ENCODE measurements around the gene AP4M1.
A peak's percentile ranks its signal among the peaks of the same experiment; 100 is the strongest.

Gene AP4M1

DNA sequence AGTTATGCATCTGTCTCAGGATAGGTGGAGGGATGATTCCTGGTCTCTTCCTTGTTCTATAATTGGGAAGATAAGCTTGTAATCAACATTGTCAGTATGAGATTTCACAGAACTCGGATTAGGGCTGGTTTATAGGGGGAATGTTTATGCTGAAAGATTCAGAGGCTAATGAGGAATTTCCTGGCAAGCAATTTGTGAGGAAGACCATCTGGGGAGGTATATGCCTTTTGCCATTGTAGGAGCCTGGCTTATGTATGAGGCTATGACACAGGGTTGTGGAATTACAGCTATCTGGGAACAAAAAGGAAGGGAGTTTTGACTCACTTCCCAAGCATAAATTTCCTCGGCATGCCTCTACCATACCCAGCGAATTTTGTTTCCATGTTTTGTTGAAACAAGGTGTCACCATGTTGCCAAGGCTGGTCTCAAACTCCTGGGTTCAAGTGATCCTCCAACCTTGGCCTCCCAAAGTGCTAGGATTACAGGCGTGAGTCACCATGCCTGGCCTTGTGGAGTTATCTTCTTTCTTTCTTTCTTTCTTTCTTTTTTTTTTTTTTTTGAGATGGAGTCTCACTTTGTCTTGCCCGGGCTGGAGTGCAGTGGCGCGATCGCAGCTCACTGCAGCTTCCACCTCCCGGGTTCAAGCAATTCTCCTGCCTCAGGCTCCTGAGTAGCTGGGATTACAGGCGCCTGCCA lies 14.2 kb upstream of the AP4M1 start:
- DNase-seq = no peak

GRCh38 chr7:100088095-100088620 lies 13.3 kb upstream of the AP4M1 start:
- no peak for DNase-seq

GRCh38 chr7:100088621-100089457 lies 12.6 kb upstream of the AP4M1 start, which contains the start of gene COPS6:
COPS6 (plus strand) TSS chr7:100088969; CDS start chr7:100088991, 22 bp downstream.
- peak; percentile 22 for DNase-seq

GRCh38 chr7:100089458-100090196 lies 11.8 kb upstream of the AP4M1 start:
- DNase-seq = no peak

DNA sequence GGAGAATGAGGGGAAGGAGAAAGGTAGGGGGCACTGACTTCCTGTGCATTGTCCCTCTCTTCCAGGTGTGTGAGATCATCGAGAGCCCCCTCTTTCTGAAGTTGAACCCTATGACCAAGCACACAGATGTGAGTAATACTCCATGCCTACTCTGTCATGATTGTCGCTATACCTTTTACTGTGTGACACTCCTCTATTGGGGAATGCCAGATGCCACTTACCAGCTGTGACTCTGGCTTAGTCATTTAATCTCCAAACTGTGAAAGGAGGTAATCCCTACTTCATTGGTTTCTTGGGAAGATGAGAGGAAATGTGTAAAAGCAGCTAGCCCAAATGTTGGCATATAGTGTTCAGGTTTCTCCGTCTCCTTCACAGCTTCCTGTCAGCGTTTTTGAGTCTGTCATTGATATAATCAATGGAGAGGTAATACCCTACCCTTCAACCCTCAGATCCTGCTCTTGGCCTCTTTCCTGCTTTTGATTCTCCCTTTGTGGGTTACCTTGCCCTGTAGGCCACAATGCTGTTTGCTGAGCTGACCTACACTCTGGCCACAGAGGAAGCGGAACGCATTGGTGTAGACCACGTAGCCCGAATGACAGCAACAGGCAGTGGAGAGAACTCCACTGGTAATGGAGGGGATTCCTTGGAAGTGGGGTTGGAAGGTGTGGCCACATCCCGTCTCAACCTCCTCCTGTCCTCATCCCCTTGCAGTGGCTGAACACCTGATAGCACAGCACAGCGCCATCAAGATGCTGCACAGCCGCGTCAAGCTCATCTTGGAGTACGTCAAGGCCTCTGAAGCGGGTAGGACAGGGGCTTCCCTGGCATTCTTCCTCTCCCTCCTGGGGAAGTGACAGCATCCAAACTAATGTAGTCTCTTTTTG lies 10.7 kb upstream of the AP4M1 start:
- no peak for DNase-seq

GRCh38 chr7:100091411-100092181 lies 9.8 kb upstream of the AP4M1 start:
- no peak for DNase-seq

- DNase-seq = no peak
These were observed 8.4 kb upstream of the AP4M1 start for GRCh38 chr7:100093054-100093453.

GRCh38 chr7:100093498-100093897 lies 7.9 kb upstream of the AP4M1 start:
- no peak for DNase-seq

- DNase-seq = no peak
These were observed 7.4 kb upstream of the AP4M1 start for GRCh38 chr7:100093925-100094486.

- DNase-seq = no peak
These were observed 6.2 kb upstream of the AP4M1 start for GRCh38 chr7:100095289-100095688.

- no peak for DNase-seq
These were observed 5.7 kb upstream of the AP4M1 start for GRCh38 chr7:100095704-100096103.

GRCh38 chr7:100098913-100099312 lies 2.5 kb upstream of the AP4M1 start:
- DNase-seq = no peak

DNA sequence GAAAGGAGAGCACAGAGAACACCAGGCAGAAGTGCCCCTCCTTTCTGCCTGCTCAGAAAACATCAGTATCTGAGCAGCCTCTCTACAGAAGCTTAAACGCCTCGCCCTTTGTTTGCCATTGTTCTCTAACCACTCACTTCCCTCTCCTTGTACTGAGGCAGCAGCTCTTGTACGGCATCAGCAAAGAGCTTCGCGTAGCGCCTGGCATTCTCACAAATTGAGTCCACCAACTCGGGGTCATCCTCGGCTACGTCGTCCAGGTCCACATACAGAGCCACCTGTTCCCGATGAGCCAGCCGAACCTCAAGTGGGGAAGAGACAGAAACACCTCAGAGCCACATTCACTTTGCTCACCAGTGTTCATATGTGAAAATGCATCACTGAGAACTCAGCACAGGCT lies 2.0 kb upstream of the AP4M1 start:
- DNase-seq = no peak

DNA sequence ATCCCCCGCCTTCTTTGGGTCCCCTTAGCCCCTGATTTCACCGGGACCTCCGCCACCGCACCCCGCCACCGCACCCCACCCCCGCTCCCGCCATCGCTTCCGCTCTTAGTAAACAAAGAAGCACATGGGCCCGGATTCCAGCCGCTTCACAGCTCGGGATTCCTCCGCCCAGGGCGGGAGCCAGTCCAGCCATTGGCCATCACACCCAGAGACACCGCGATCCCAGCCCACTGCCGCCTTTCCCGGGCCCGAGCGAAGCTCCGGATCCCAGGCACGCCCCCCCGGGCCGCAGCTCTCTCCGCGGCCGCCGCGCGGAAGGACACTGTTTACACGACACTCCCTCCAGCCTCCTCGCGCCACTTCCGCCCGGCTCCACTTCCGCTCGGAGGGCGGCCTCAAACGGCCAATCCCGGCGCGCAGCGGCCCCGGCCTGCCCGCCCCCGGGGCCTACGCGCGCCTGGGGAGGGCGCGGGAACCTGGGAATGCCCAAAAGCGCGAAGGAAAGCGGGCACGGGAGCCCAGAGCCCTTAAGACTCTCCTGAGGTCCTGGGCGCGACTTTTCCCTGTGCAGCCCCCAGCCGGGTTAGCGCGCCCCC lies 925 bp upstream of the AP4M1 start:
- DNase-seq = peak; percentile 75

- no peak for DNase-seq
These were observed 1.8 kb downstream of the AP4M1 start for GRCh38 chr7:100102950-100103840.

GRCh38 chr7:100105534-100105933 lies 4.1 kb downstream of the AP4M1 start:
- no peak for DNase-seq

GRCh38 chr7:100106633-100107032 lies 5.2 kb downstream of the AP4M1 start:
- DNase-seq = no peak

DNA sequence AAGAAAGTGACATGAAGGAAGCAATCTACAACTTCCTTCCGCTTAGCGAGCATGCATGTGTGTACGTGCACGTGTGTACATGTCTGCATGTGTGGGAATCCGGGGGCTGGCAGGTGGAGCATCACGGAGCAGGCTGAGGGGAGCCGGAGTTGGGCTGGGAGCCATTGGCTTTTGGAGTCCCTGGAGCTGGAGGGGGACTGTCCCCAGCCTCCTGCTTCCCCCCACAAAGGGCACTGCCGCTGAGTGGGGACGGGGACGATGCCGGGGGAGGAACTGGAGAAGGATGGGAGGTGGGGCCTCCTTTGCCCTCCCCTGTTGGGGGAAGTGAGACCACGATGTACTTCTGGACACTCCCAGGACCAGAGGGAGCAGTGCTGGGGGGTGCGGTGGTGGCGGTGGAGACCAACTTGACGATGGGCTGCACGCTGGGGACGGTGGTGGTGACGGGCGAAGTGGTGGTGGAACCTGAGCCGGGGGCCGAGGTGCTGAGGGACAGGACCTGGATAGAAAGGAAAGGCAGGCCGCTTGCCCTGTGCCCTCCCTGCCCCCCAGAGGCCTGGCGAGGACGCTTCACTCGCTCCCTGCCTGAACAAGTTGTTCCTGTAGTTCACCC lies 5.8 kb downstream of the AP4M1 start:
- DNase-seq = no peak

DNA sequence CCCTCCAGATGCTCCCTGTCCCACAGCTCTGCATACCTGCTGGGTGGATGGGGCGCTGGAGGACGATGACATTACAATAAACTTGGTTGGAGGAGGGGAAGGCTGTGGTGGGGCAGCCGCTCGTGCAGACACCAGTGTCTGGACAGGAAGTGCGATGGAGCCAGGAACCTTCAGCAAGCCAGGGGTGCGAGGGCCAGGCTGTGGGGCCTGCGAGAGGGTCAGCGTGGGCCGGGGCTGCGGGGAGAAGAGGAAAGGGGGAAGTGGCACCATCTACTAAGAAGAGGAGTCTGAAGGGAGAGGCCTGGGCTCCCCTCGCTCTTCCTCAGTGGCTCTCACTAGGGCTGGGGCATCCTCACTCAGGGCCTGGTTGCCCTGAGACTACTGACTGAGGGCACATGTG lies 6.4 kb downstream of the AP4M1 start:
- DNase-seq = no peak

Measured in NCI-H510A treated with DMSO at 0.1 percent for 48 hours (cell line).